Endothelial cell of umbilical vein (primary cell): ENCODE measurements around the gene NOL12. TPM values are rescaled to one million over a fixed set of nuclear protein-coding genes. Genes with fewer than 3 reads are reported as not detected.

Source experiments
- BruUV-seq: library from RNA; stranded (reverse); fragments of 400-500 nt; replicated peaks from 2 replicates; lab custom pipeline; 2021; lab: Mats Ljungman, UMichigan
- CTCF ChIA-PET: fragments of 300-600, 350-600 bp; sonication (Branson Sonifier 250); formaldehyde crosslinking; loops from one replicate; lab custom pipeline; 2021; ENCODE audit warnings: antibody characterized with exemption, inconsistent platforms; lab: Charles Lee
- POLR2A ChIA-PET: fragments of 300-600, 350-600 bp; sonication (Branson Sonifier 250); formaldehyde crosslinking; loops from one replicate; lab custom pipeline; 2021; ENCODE audit warnings: antibody characterized with exemption, inconsistent platforms; lab: Charles Lee
- DNase-seq: peaks from one replicate; pipeline ENCODE4 v3.0.0-alpha.2; 2011; ENCODE audit warnings: low read depth, low spot score
- FAIRE-seq: peaks from 2 replicates; lab custom pipeline; 2011; peaks lifted over from hg19 to GRCh38; lab: Jason Lieb, UNC
- H2AFZ ChIP-seq: 2 replicates; pipeline ENCODE4 v1.6.0; 2012; ENCODE audit warnings: low read depth, low read length, control low read depth, inconsistent platforms
- H3K27ac ChIP-seq: 2 replicates; pipeline ENCODE4 v1.5.1; 2011; ENCODE audit warnings: low read depth, mild to moderate bottlenecking, control low read depth, low read length, moderate library complexity; ENCODE audit not compliant: insufficient read depth
- H3K27me3 ChIP-seq, 2 experiments: 2 replicates each; pipeline versions ENCODE4 v1.6.0 to v1.6.1; 2011; ENCODE audit warnings: low read length in 2 of 2, mixed read lengths in 1 of 2; ENCODE audit not compliant: control insufficient read depth in 2 of 2, insufficient read depth in 2 of 2
- H3K36me3 ChIP-seq, 2 experiments: 2 replicates in 1 of 2; 3 replicates in 1 of 2; pipeline ENCODE4 v1.5.1; 2011; ENCODE audit warnings: low read length in 2 of 2, mild to moderate bottlenecking in 1 of 2, moderate library complexity in 1 of 2; ENCODE audit not compliant: control insufficient read depth in 2 of 2, insufficient read depth in 2 of 2; ENCODE audit errors: extremely low read depth in 1 of 2
- H3K4me1 ChIP-seq: 3 replicates; pipeline ENCODE4 v1.5.1; 2011; ENCODE audit warnings: mild to moderate bottlenecking, low read length; ENCODE audit not compliant: control insufficient read depth, insufficient read depth; ENCODE audit errors: extremely low read depth
- H3K4me2 ChIP-seq: 2 replicates; pipeline ENCODE4 v1.6.1; 2011; ENCODE audit warnings: low read length, control low read depth, mixed read lengths; ENCODE audit not compliant: insufficient read depth
- H3K4me3 ChIP-seq, 3 experiments: fragments of 200-600 bp in 1 of 3; sonication (generic), shearing (Covaris generic) in 1 of 3; replicated peaks in 1 of 3; 2 replicates each; pipeline ENCODE4 v1.5.1; 2011 to 2016; ENCODE audit warnings: control low read depth in 3 of 3, low read length in 3 of 3, mild to moderate bottlenecking in 2 of 3, inconsistent platforms in 1 of 3, low read depth in 1 of 3, moderate library complexity in 1 of 3; ENCODE audit not compliant: insufficient read depth in 1 of 3
- H3K79me2 ChIP-seq: 2 replicates; pipeline ENCODE4 v1.6.0; 2012; ENCODE audit warnings: low read length, inconsistent platforms; ENCODE audit not compliant: control insufficient read depth, insufficient read depth
- H3K9ac ChIP-seq: replicated peaks from 2 replicates; pipeline ENCODE3; 2011; ENCODE audit warnings: low read length, control low read depth; ENCODE audit not compliant: insufficient read depth; ENCODE audit errors: extremely low read depth
- H3K9me1 ChIP-seq: replicated peaks from 3 replicates; pipeline ENCODE4 v1.6.0; 2011; ENCODE audit warnings: mild to moderate bottlenecking, low read length; ENCODE audit not compliant: control insufficient read depth, insufficient read depth; ENCODE audit errors: extremely low read depth
- H3K9me3 ChIP-seq: replicated peaks from 2 replicates; pipeline ENCODE4 v1.5.1; 2012; ENCODE audit warnings: low read length, inconsistent platforms; ENCODE audit not compliant: control insufficient read depth, insufficient read depth
- H4K20me1 ChIP-seq: replicated peaks from 2 replicates; pipeline ENCODE3; 2011; ENCODE audit warnings: mild to moderate bottlenecking, low read length; ENCODE audit not compliant: control insufficient read depth, insufficient read depth; ENCODE audit errors: extremely low read depth
- CTCF ChIP-seq, 2 donors: IDR thresholded peaks; 1 replicate in 1 of 2; 2 replicates in 1 of 2; pipeline ENCODE4 v1.5.1; 2011; ENCODE audit warnings: low read length in 2 of 2, mild to moderate bottlenecking in 2 of 2, moderate library complexity in 2 of 2, control low read depth in 1 of 2, inconsistent platforms in 1 of 2, low read depth in 1 of 2; ENCODE audit not compliant: insufficient read depth in 1 of 2; ENCODE audit errors: extremely low read depth in 1 of 2
- EZH2 ChIP-seq: IDR thresholded peaks from 2 replicates; pipeline ENCODE4 v1.6.1; 2012; ENCODE audit warnings: borderline replicate concordance, low read depth, mild to moderate bottlenecking, moderate library complexity, low read length, inconsistent platforms; ENCODE audit not compliant: severe bottlenecking
- FOS ChIP-seq: IDR thresholded peaks from 2 replicates; pipeline ENCODE4 v1.6.1; 2011; ENCODE audit warnings: mild to moderate bottlenecking, low read length, moderate library complexity, borderline replicate concordance; ENCODE audit not compliant: insufficient read depth
- GATA2 ChIP-seq: IDR thresholded peaks from 2 replicates; pipeline ENCODE4 v1.7.0; 2011; ENCODE audit warnings: low read depth, mild to moderate bottlenecking, moderate library complexity, mixed read lengths, low read length; ENCODE audit not compliant: insufficient read length, insufficient read depth
- JUN ChIP-seq: IDR thresholded peaks from 2 replicates; pipeline ENCODE4 v1.6.1; 2011; ENCODE audit warnings: borderline replicate concordance, low read depth; ENCODE audit not compliant: insufficient read length, insufficient read depth
- MYC ChIP-seq: IDR thresholded peaks from one replicate; pipeline ENCODE4 v1.6.1; 2011; ENCODE audit warnings: mild to moderate bottlenecking, low read depth, low read length
- POLR2A ChIP-seq: IDR thresholded peaks from 2 replicates; pipeline ENCODE4 v1.6.1; 2012; ENCODE audit warnings: low read depth, mild to moderate bottlenecking, control low read depth, low read length
- POLR2AphosphoS5 ChIP-seq: IDR thresholded peaks from 2 replicates; pipeline ENCODE4 v1.6.1; 2012; ENCODE audit warnings: low read depth, mild to moderate bottlenecking, control low read depth, low read length, moderate library complexity; ENCODE audit not compliant: insufficient read depth
- dilution Hi-C: fragments of 300-500 bp; cut with MboI; formaldehyde crosslinking; loops from one replicate; pipeline ENCODE4 v1.15.0; 2019; ENCODE audit warnings: low sequenced_read_pairs; ENCODE audit not compliant: extremely low pct_ligation_motif_present
- intact Hi-C: fragments of 100-400 bp; cut with micrococcal nuclease; formaldehyde crosslinking; loops from one replicate; pipeline ENCODE4 v1.10.0; 2022
- polyA plus RNA-seq, 4 experiments: library from polyadenylated mRNA; depleted of rRNA in 3 of 4; stranded (reverse) in 3 of 4; unstranded in 1 of 4; fragments of >200 nt; gene quantifications; 2 replicates each; pipeline versions ENCODE4 v1.2.1 to v1.2.3, GENCODE V29; 2011 to 2012; ENCODE audit warnings: missing spikeins in 1 of 4
- total RNA-seq: library from RNA; stranded (reverse); gene quantifications from 2 replicates; pipeline ENCODE4 v1.2.3, GENCODE V29; 2021
- TF ChIP-seq, protein P1 (sequence below): IDR thresholded peaks from 2 replicates; pipeline ENCODE4 v1.6.1; 2011; ENCODE audit not compliant: insufficient read depth, insufficient read length

The NOL12 gene
- total and polyA plus RNA-seq, 2 donors (not counting 3 experiments of a cell fraction or from before 2014, with no cell fraction given): 23.2 to 29.1 TPM

DNA sequence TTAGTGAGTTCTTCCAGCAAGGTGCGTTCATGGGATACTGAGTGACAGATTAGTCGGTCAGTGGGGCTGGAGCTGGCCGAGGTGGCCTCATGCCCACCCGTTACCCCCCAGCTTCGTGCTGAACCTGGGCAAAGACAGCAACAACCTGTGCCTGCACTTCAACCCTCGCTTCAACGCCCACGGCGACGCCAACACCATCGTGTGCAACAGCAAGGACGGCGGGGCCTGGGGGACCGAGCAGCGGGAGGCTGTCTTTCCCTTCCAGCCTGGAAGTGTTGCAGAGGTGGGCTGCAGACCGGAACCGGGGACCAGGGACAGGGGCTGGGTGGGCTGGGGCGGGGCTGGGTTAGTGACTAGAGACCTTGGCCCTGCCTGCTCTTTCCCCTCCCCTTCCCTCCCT, 7.8 kb upstream of the NOL12 start:
- no peaks in the 10 kb centered on the region for H3K27me3 ChIP-seq
- FAIRE-seq: no peak
- peaks cover 7 to 8% of the 10 kb centered on the region in 2 experiments for H3K36me3 ChIP-seq
- peaks cover 9% of the 10 kb centered on the region for H3K4me1 ChIP-seq
- no peaks in the 10 kb centered on the region for H3K9me1 ChIP-seq
- ChIA-PET POLR2A (interaction anchor here (0.6 to 0.7 kb wide), 2 partner anchors 27 to 35 kb away, joined by 3 to 5 read pairs; no protein-coding TSS in a partner anchor), CTCF (interaction anchor here (8.7 kb wide), 1 partner anchor 35 kb away, joined by 307 read pairs; no protein-coding TSS in a partner anchor)
- intact Hi-C loops (loop anchor here (5.0 kb wide), 2 partner anchors 114 to 116 kb away; partner anchors contain the start of gene CDC42EP1), dilution Hi-C loops (no loop called here)
- no peak for DNase-seq
- peak overlapping the region; percentile 43 for H3K4me2 ChIP-seq
- no TSS peak for BruUV-seq
- no peaks in the 10 kb centered on the region for H4K20me1 ChIP-seq
- no peak overlapping the region for H3K27ac ChIP-seq
- H3K79me2 ChIP-seq: peaks cover 28% of the 10 kb centered on the region
- H3K9ac ChIP-seq: no peak overlapping the region
- H3K9me3 ChIP-seq: no peaks in the 10 kb centered on the region
- TF ChIP-seq JUN (no peak), POLR2AphosphoS5 (no peak), FOS (no peak), CTCF (IDR thresholded peaks at IDR 0.05; ENCODE audit: extremely low read depth in 1 of 2, insufficient read depth in 1 of 2, low read depth in 1 of 2, low read length in 2 of 2) (no peak), POLR2A (no peak), EZH2 (no peak), GATA2 (no peak), MYC (no peak)
- TF ChIP-seq, protein P1, sequence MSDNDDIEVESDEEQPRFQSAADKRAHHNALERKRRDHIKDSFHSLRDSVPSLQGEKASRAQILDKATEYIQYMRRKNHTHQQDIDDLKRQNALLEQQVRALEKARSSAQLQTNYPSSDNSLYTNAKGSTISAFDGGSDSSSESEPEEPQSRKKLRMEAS: no peak
- H3K4me3 ChIP-seq: peak overlapping the region in 1 of 3 experiments; percentile 35
- no peak overlapping the region for H2AFZ ChIP-seq
